GM13977 (cell line): ENCODE results near the gene USF1.
"Not testable (repeated sequence)": the region's sequence is repeated elsewhere in the genome, so short reads cannot be mapped to it uniquely, and the experiment has no call there.

ENCODE experiments used
- DNase-seq: peaks from one replicate; pipeline ENCODE4 v3.0.0; 2012; ENCODE audit warnings: low spot score
- in situ Hi-C: fragments of 300-500 bp; cut with MboI; formaldehyde crosslinking; loops from one replicate; pipeline ENCODE4 v1.12.0; 2022; ENCODE audit warnings: low sequenced_read_pairs, low pct_unique_long_range_greater_than_20kb, mixed read lengths, inconsistent platforms; ENCODE audit not compliant: unreplicated experiment
- TF ChIP-seq, protein P1 (sequence below): IDR thresholded peaks from 2 replicates; pipeline ENCODE4 v1.5.1; 2012; ENCODE audit warnings: mild to moderate bottlenecking, control low read depth; ENCODE audit not compliant: insufficient read depth; ENCODE audit errors: extremely low read depth, missing control alignments

The USF1 gene

DNA sequence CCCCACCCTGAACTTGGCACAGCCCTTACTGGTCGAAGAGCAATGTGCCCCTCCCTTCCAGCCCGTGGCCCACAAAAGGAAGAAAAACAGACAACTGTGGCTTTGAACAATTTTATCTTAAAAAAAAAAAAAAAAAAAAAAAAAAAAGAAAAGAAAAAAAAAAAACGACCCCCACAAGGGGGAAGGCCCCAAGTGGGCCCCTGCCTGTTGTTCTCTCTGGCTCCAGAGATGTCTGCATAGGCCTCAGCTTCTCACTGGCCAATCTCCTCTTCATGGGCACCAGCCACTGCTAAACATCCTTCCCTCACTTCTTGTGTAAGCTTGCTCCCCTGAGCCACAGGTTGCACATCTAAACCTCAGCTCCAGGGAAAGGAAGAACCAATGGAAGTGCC is 6.6 kb downstream of the USF1 start:
- TF ChIP-seq, protein P1, sequence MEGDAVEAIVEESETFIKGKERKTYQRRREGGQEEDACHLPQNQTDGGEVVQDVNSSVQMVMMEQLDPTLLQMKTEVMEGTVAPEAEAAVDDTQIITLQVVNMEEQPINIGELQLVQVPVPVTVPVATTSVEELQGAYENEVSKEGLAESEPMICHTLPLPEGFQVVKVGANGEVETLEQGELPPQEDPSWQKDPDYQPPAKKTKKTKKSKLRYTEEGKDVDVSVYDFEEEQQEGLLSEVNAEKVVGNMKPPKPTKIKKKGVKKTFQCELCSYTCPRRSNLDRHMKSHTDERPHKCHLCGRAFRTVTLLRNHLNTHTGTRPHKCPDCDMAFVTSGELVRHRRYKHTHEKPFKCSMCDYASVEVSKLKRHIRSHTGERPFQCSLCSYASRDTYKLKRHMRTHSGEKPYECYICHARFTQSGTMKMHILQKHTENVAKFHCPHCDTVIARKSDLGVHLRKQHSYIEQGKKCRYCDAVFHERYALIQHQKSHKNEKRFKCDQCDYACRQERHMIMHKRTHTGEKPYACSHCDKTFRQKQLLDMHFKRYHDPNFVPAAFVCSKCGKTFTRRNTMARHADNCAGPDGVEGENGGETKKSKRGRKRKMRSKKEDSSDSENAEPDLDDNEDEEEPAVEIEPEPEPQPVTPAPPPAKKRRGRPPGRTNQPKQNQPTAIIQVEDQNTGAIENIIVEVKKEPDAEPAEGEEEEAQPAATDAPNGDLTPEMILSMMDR = no peak
- in situ Hi-C loops = no loop called here
- DNase-seq = no peak

GRCh38 chr1:161038523-161039153 is 7.1 kb downstream of the USF1 start, which contains the start of gene TSTD1:
Gene TSTD1, minus strand, starts transcription at chr1:161038964. Its CDS starts 75 bp downstream, at chr1:161038889.
- in situ Hi-C loops = no loop called here
- TF ChIP-seq, protein P1 = no peak
- DNase-seq = peak; percentile 90

GRCh38 chr1:161037661-161038522 is 7.9 kb downstream of the USF1 start:
- in situ Hi-C loops = no loop called here
- TF ChIP-seq, protein P1 = no peak
- DNase-seq = no peak

DNA sequence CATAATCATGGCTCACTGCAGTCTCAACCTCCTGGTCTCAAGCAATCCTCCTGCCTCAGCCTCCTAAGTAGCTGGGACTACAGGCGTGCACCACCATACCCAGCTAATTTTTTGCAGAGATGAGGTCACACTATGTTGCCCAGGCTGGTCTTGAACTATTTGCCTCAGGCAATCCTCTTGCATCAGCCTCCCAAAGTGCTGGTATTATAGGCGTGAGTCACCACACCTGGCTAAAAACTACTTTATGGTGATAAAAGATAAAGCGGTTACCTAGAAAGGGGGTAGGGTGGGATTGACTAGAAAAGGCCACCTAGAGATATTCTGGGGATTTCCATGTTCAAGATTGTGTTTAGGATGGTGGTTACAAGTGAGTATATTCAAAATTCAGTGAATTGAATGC is 12.0 kb downstream of the USF1 start:
- in situ Hi-C loops = no loop called here
- no peak for DNase-seq
- TF ChIP-seq, protein P1 = no peak

- TF ChIP-seq, protein P1 = no peak
- in situ Hi-C loops = no loop called here
- no peak for DNase-seq
These were observed 13.4 kb downstream of the USF1 start for GRCh38 chr1:161032409-161032808.

- TF ChIP-seq, protein P1 = no peak
- DNase-seq = no peak
- in situ Hi-C loops = no loop called here
These were observed 13.9 kb downstream of the USF1 start for GRCh38 chr1:161031874-161032273.

DNA sequence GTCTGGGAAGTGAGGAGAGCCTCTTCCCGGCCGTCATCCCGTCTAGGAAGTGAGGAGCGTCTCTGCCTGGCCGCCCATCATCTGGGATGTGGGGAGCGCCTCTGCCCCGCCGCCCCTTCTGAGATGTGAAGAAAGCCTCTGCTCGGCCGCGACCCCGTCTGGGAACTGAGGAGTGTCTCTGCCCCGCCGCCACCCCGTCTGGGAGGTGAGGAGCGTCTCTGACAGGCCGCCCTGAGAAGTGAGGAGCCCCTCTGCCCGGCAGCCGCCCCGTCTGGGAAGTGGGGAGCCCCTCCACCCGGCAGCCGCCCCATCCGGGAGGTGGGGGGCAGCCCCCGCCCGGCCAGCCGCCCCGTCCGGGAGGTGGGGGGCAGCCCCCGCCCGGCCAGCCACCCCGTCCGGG is 16.3 kb downstream of the USF1 start:
- in situ Hi-C loops, DNase-seq: not testable (repeated sequence)

DNA sequence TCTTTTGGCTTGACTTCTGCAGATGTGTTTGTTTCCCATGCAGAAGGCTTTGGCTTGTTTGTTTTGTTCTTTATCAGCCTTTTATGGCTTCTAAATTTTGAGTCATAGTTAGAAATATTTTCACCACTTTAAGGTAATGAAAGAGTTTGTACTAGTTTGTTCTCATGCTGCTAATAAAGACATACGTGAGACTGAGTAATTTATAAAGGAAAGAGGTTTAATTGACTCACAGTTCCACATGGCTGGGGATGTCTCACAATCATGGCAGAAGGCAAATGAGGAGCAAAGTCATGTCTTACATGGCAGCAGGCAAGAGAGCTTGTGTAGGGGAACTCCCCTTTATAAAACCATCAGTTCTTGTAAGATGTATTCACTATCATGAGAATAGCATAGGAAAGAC is 18.8 kb downstream of the USF1 start:
- in situ Hi-C loops = not testable (repeated sequence)

DNA sequence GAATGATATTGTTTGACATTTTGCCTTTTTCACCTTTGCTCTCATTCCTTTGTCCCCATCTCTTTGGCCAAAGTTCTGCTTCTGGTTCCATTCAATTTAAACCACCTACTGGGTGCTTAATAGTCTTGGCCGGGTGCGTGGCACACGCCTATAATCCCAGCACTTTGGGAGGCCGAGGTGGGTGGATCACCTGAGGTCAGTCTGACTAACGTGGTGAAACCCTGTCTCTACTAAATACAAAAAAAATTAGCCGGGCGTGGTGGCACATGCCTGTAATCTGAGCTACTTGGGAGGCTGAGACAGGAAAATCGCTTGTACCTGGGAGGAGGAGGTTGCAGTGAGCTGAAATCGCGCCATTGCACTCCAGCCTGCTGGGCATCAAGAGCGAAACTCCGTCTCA is 23.3 kb downstream of the USF1 start:
- not testable (repeated sequence) for DNase-seq

More for the DNA sequence above, 18.8 kb downstream of the USF1 start:
- DNase-seq = not testable (repeated sequence)

More for the DNA sequence above, 23.3 kb downstream of the USF1 start:
- in situ Hi-C loops = not testable (repeated sequence)
